K562 (cell line): ENCODE results near the gene SLC35A2. TPM values are rescaled to one million over a fixed set of nuclear protein-coding genes. Genes with fewer than 3 reads are reported as not detected.

Experiments used
- ATAC-seq: fragments of 200-7000 bp; cut with Tn5 transposase; 3 replicates; pipeline ENCODE4 v1.9.1; 2020; ENCODE audit warnings: moderate library complexity
- BruUV-seq: library from RNA; stranded (reverse); fragments of 400-500 nt; replicated peaks from 2 replicates; lab custom pipeline; 2021; lab: Mats Ljungman, UMichigan
- CTCF ChIA-PET: fragments of 300-600 bp; formaldehyde crosslinking; extraction: SDS; loops from one replicate; lab custom pipeline; 2021; ENCODE audit warnings: low intra/inter-chr PET ratio; lab: Yijun Ruan, JAX
- POLR2A ChIA-PET: fragments of 300-600, 350-650 bp; sonication (Branson Sonifier 250); formaldehyde crosslinking; extraction: SDS; loops from one replicate; lab custom pipeline; 2021; ENCODE audit warnings: antibody characterized with exemption, inconsistent platforms; lab: Yijun Ruan, JAX
- DNase-seq, 4 experiments: peaks; one replicate each; pipeline versions ENCODE4 v3.0.0 to v3.0.0-alpha.2; 2011 to 2018; ENCODE audit warnings: low spot score in 3 of 4, mixed read lengths in 3 of 4; ENCODE audit errors: extremely low read depth in 1 of 4
- FAIRE-seq: peaks from 2 replicates; lab custom pipeline; 2011; peaks lifted over from hg19 to GRCh38; lab: Jason Lieb, UNC
- H2AFZ ChIP-seq: 2 replicates; pipeline ENCODE4 v1.6.0; 2011; ENCODE audit warnings: low read depth, low read length, control low read depth, inconsistent platforms
- H3K27ac ChIP-seq: fragments of 200-600 bp; 3 replicates; pipeline ENCODE4 v1.8.0; 2011; ENCODE audit warnings: low read depth, mild to moderate bottlenecking, control low read depth, inconsistent platforms, low read length, moderate library complexity, mixed read lengths; ENCODE audit errors: extremely low read depth
- H3K27me3 ChIP-seq, 2 experiments: fragments of 300-600 bp in 1 of 2; 2 replicates in 1 of 2; 3 replicates in 1 of 2; pipeline versions ENCODE4 v1.6.0 to v1.8.0; 2011; ENCODE audit warnings: inconsistent platforms in 2 of 2, low read length in 2 of 2, mild to moderate bottlenecking in 1 of 2, mixed read lengths in 1 of 2, moderate library complexity in 1 of 2; ENCODE audit not compliant: control insufficient read depth in 2 of 2, insufficient read depth in 2 of 2
- H3K36me3 ChIP-seq: fragments of 300-600 bp; 3 replicates; pipeline ENCODE4 v1.8.0; 2011; ENCODE audit warnings: mild to moderate bottlenecking, low read length, inconsistent platforms; ENCODE audit not compliant: control insufficient read depth, insufficient read depth
- H3K4me1 ChIP-seq, 2 experiments: fragments of 200-600 bp in 1 of 2; replicated peaks in 1 of 2; 2 replicates in 1 of 2; 3 replicates in 1 of 2; pipeline versions ENCODE4 v1.5.1 to v1.8.0; 2011; ENCODE audit warnings: inconsistent platforms in 2 of 2, low read length in 2 of 2, mild to moderate bottlenecking in 1 of 2, mixed read lengths in 1 of 2, moderate library complexity in 1 of 2; ENCODE audit not compliant: control insufficient read depth in 2 of 2, insufficient read depth in 2 of 2
- H3K4me2 ChIP-seq: 2 replicates; pipeline ENCODE4 v1.6.1; 2011; ENCODE audit warnings: low read length, control low read depth, inconsistent platforms, mixed read lengths; ENCODE audit not compliant: insufficient read depth
- H3K4me3 ChIP-seq: fragments of 200-600 bp; sonication (generic), shearing (Covaris generic); 2 replicates; pipeline ENCODE4 v1.5.1; 2016; ENCODE audit warnings: control low read depth, inconsistent platforms
- H3K79me2 ChIP-seq: fragments of 200-600 bp; 3 replicates; pipeline ENCODE4 v1.8.0; 2011; ENCODE audit warnings: low read length, inconsistent platforms; ENCODE audit not compliant: control insufficient read depth, insufficient read depth
- H3K9ac ChIP-seq, 2 experiments: 2 replicates each; pipeline versions ENCODE4 v1.6.0 to v1.6.1; 2011; ENCODE audit warnings: low read depth in 2 of 2, low read length in 2 of 2, control low read depth in 1 of 2, inconsistent platforms in 1 of 2, mild to moderate bottlenecking in 1 of 2, mixed read lengths in 1 of 2; ENCODE audit not compliant: insufficient read depth in 1 of 2
- H3K9me1 ChIP-seq: one replicate; pipeline ENCODE4 v1.6.0; 2011; ENCODE audit warnings: inconsistent platforms, mild to moderate bottlenecking, low read length, moderate library complexity; ENCODE audit not compliant: control insufficient read depth, insufficient read depth
- H3K9me3 ChIP-seq: replicated peaks from 2 replicates; pipeline ENCODE4 v1.5.1; 2011; ENCODE audit warnings: low read depth, low read length, inconsistent platforms; ENCODE audit not compliant: control insufficient read depth, insufficient read depth
- H4K20me1 ChIP-seq: replicated peaks from 2 replicates; pipeline ENCODE4 v1.6.1; 2011; ENCODE audit warnings: low read length, inconsistent platforms, mixed read lengths; ENCODE audit not compliant: control insufficient read depth, insufficient read depth
- CREB1 ChIP-seq, 2 experiments: sonication (generic) in 1 of 2; formaldehyde crosslinking in 1 of 2; IDR thresholded peaks; 2 replicates each; pipeline versions ENCODE4 v1.6.1 to v1.8.0; 2012 to 2022; ENCODE audit warnings: inconsistent platforms in 1 of 2, mild to moderate bottlenecking in 1 of 2, missing genetic modification reagents in 1 of 2, moderate library complexity in 1 of 2
- FOXK1 ChIP-seq: sonication (generic); formaldehyde crosslinking; IDR thresholded peaks from 2 replicates; pipeline ENCODE4 v1.8.0; 2022; ENCODE audit warnings: missing genetic modification reagents, mild to moderate bottlenecking, borderline replicate concordance
- HES1 ChIP-seq: fragments of 450-650 bp; IDR thresholded peaks from 2 replicates; pipeline ENCODE4 v1.6.1; 2016; ENCODE audit warnings: low read depth, mild to moderate bottlenecking, moderate library complexity
- HNRNPK ChIP-seq: fragments of 200-400 bp; formaldehyde crosslinking; IDR thresholded peaks from one replicate; pipeline ENCODE4 v1.6.1; 2018; ENCODE audit warnings: mild to moderate bottlenecking, low read depth, low read length; ENCODE audit not compliant: poor library complexity, severe bottlenecking
- JUN ChIP-seq, 2 experiments: sonication (generic) in 1 of 2; formaldehyde crosslinking in 1 of 2; IDR thresholded peaks; 2 replicates each; pipeline versions ENCODE4 v1.6.1 to v1.8.0; 2012 to 2022; ENCODE audit warnings: borderline replicate concordance in 2 of 2, mild to moderate bottlenecking in 2 of 2, improper control_type of control experiment in 1 of 2, low read depth in 1 of 2, low read length in 1 of 2, missing genetic modification reagents in 1 of 2
- PHF21A ChIP-seq: fragments of 450-650 bp; IDR thresholded peaks from 2 replicates; pipeline ENCODE4 v1.6.1; 2017; ENCODE audit warnings: low read depth, borderline replicate concordance
- RBM17 ChIP-seq: fragments of 200-400 bp; formaldehyde crosslinking; IDR thresholded peaks from 2 replicates; pipeline ENCODE4 v1.6.1; 2017; ENCODE audit warnings: low read depth, mild to moderate bottlenecking, low read length, borderline replicate concordance
- RFX5 ChIP-seq: IDR thresholded peaks from 2 replicates; pipeline ENCODE4 v1.6.1; 2011; ENCODE audit warnings: low read depth, mild to moderate bottlenecking, improper control_type of control experiment, low read length
- SMARCC2 ChIP-seq: fragments of 450-650 bp; IDR thresholded peaks from 2 replicates; pipeline ENCODE4 v1.6.1; 2017; ENCODE audit warnings: antibody characterized with exemption, moderate library complexity, mild to moderate bottlenecking, low read depth
- SREBF2 ChIP-seq: sonication (generic); formaldehyde crosslinking; IDR thresholded peaks from 2 replicates; pipeline ENCODE4 v1.4.0; 2020; ENCODE audit warnings: mild to moderate bottlenecking, missing genetic modification reagents
- ZBTB7A ChIP-seq: IDR thresholded peaks from 2 replicates; pipeline ENCODE4 v1.6.1; 2011; ENCODE audit warnings: low read depth, mild to moderate bottlenecking, low read length, moderate library complexity, borderline replicate concordance; ENCODE audit not compliant: control insufficient read depth
- ZFP1 ChIP-seq: fragments of 450-650 bp; formaldehyde crosslinking; IDR thresholded peaks from 2 replicates; pipeline ENCODE4 v1.4.0; 2020; ENCODE audit warnings: mild to moderate bottlenecking, mixed read lengths
- ZNF408 ChIP-seq: fragments of 250-450 bp; sonication (Bioruptor Pico); IDR thresholded peaks from 2 replicates; pipeline ENCODE4 v1.4.0; 2020; ENCODE audit warnings: low read depth, mild to moderate bottlenecking, moderate library complexity
- WGBS: fragments of 100-300 bp; shearing (Covaris generic); methylation state at CpG from one replicate; pipeline ENCODE4 v1.1.6; 2016; ENCODE audit warnings: low coverage, mixed read lengths; ENCODE audit not compliant: insufficient coverage; ENCODE audit errors: missing lambda C conversion rate; 5-methylcytosine and 5-hydroxymethylcytosine counted together
- in situ Hi-C: fragments of 300-500 bp; cut with MboI; formaldehyde crosslinking; loops from 4 replicates; pipeline ENCODE4 v1.15.0; 2018; ENCODE audit warnings: inconsistent platforms, mixed read lengths
- intact Hi-C: fragments of 100-400 bp; cut with micrococcal nuclease; formaldehyde crosslinking; loops from 2 replicates; pipeline ENCODE4 v1.14.2; 2022
- polyA plus RNA-seq, 8 experiments: library from polyadenylated mRNA; depleted of rRNA in 4 of 8; stranded (reverse) in 5 of 8; unstranded in 3 of 8; fragments of >200 nt; fragmentation: Nextera tagmentation in 2 of 8; fragmentation: Illumina TruSeq in 1 of 8; extraction: Ambion mirVana in 2 of 8; extraction: Trizol in 1 of 8; gene quantifications; 2 replicates each; pipeline versions ENCODE4 v1.2.1 to v1.2.3, GENCODE V29; 2011 to 2014; ENCODE audit warnings: inconsistent platforms in 1 of 8, missing spikeins in 1 of 8
- total RNA-seq, 7 experiments: library from RNA; depleted of rRNA in 6 of 7; stranded (reverse); fragments of >200 nt in 6 of 7; fragmentation: Illumina TruSeq in 2 of 7; extraction: Trizol in 2 of 7; gene quantifications; 2 replicates each; pipeline versions ENCODE4 v1.2.1 to v1.2.3, GENCODE V29; 2011 to 2021; ENCODE audit warnings: low replicate concordance in 1 of 7
- TF ChIP-seq, protein P1 (sequence below): sonication (generic); formaldehyde crosslinking; IDR thresholded peaks from 2 replicates; pipeline ENCODE4 v1.8.0; 2022; ENCODE audit warnings: mild to moderate bottlenecking, low read depth, missing genetic modification reagents

The SLC35A2 gene
- total and polyA plus RNA-seq, 9 of the 15 experiments (the other 6 are each of a cell fraction or from before 2014, with no cell fraction given), result 3.3 to 38.9 (median 20.0) TPM

DNA sequence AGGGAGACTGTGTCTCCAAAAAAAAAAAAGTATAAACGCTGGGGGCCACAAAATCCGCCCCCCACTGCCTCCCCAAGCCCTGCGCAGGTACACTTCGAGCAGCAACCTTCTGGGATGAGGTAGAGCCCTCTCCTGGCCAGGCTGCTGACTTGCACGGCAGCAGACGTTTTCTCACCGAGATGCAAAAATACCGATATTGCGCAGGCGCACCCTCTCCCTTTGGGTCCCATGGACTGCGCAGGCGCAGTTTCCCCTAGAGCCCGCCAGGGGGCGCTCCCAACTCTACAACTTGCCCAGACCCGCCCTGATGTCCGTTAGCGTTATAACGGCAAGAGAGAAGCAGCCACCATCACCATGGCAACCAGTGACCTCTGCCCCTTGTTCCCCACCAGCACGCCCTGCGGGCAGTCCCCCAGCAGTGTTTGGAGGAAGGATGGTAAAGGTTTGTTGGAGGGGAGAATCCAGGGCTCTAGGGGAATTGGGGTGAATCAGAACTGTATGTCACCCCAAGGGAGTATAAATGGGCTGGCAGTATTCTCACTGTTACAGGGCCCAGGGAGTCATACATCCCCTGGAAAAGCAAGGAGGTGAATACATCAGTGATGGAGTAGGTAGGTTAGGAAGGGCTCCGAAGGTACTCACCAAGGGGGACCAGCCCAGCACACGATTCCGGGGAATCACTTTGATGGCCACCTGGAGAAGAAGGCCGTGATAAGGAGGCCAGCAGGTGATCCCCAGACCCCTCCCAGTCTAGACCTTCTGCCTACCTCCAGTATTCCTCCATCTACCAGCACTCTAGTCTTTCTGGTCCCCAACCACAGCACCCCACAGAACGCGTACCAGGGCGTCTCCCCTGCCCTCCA lies 5.9 kb upstream of the SLC35A2 start:
- Histone ChIP-seq H3K79me2 (peaks cover 69% of the 10 kb centered on the region), H3K9me1 (no peaks in the 10 kb centered on the region), H3K27me3 (no peaks in the 10 kb centered on the region; a peak in 1 of 5 replicates), H3K36me3 (peaks cover 63% of the 10 kb centered on the region), H4K20me1 (peaks cover 40% of the 10 kb centered on the region), H3K4me2 (peak overlapping the region; percentile 97), H3K9ac (peak overlapping the region; percentile 73 to 92), H3K27ac (peak overlapping the region; percentile 77), H3K4me1 (peaks cover 37 to 47% of the 10 kb centered on the region in 2 experiments), H2AFZ (no peak overlapping the region), H3K4me3 (peak overlapping the region; percentile 89), H3K9me3 (no peaks in the 10 kb centered on the region)
- ChIA-PET POLR2A (no interaction called here), CTCF (interaction anchor here (0.6 to 1.6 kb wide), 7 partner anchors 11 to 286 kb away, joined by 3 to 8 read pairs (median 4); no protein-coding TSS in a partner anchor)
- WGBS, result under 1% methylated on average over 24 of the region's 27 CpGs
- peak; percentile 80 for FAIRE-seq
- peak; percentile 68 for ATAC-seq
- peak; percentile 76 to 96 (median 86) for DNase-seq
- TSS peak; percentile 28 for BruUV-seq
- intact Hi-C loops, result loop anchor here (1.0 to 10.0 kb wide), 2 partner anchors 28 to 283 kb away; no protein-coding TSS in a partner anchor
- in situ Hi-C loops, result no loop called here
- TF ChIP-seq ZBTB7A, result 0 out of 2 replicates have a peak, but pooled peaks have one; percentile 20
- TF ChIP-seq HES1, result no peak
- TF ChIP-seq, protein P1, sequence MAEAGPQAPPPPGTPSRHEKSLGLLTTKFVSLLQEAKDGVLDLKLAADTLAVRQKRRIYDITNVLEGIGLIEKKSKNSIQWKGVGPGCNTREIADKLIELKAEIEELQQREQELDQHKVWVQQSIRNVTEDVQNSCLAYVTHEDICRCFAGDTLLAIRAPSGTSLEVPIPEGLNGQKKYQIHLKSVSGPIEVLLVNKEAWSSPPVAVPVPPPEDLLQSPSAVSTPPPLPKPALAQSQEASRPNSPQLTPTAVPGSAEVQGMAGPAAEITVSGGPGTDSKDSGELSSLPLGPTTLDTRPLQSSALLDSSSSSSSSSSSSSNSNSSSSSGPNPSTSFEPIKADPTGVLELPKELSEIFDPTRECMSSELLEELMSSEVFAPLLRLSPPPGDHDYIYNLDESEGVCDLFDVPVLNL (CRISPR knock-in tag), result no peak
- no peak for TF ChIP-seq CREB1 (IDR thresholded peaks at IDR 0.05)
- TF ChIP-seq CREB1 (CRISPR knock-in tag; IDR thresholded peaks at IDR 0.05), result peak; percentile 40; the same call in 1 of the 2 replicates
- TF ChIP-seq RBM17, result no peak
- no peak for TF ChIP-seq JUN (IDR thresholded peaks at IDR 0.05; ENCODE audit: borderline replicate concordance, low read depth, low read length)
- no peak for TF ChIP-seq JUN (CRISPR knock-in tag; IDR thresholded peaks at IDR 0.05; ENCODE audit: borderline replicate concordance)
- no peak for TF ChIP-seq PHF21A
- TF ChIP-seq HNRNPK, result no peak
- no peak for TF ChIP-seq FOXK1
- TF ChIP-seq ZFP1 (CRISPR knock-in tag), result no peak
- no peak for TF ChIP-seq ZNF408 (CRISPR knock-in tag)
- peak; percentile 81 for TF ChIP-seq RFX5
- no peak for TF ChIP-seq SMARCC2
- TF ChIP-seq SREBF2 (CRISPR knock-in tag), result no peak
